ENCODE data around the gene ASPSCR1. TPM values are rescaled to one million over a fixed set of nuclear protein-coding genes. Genes with fewer than 3 reads are reported as not detected.

The ASPSCR1 gene
- total and polyA plus RNA-seq, 2 of the 4 experiments (the other 2 are of a cell fraction): 7.2 to 17.2 TPM

DNA sequence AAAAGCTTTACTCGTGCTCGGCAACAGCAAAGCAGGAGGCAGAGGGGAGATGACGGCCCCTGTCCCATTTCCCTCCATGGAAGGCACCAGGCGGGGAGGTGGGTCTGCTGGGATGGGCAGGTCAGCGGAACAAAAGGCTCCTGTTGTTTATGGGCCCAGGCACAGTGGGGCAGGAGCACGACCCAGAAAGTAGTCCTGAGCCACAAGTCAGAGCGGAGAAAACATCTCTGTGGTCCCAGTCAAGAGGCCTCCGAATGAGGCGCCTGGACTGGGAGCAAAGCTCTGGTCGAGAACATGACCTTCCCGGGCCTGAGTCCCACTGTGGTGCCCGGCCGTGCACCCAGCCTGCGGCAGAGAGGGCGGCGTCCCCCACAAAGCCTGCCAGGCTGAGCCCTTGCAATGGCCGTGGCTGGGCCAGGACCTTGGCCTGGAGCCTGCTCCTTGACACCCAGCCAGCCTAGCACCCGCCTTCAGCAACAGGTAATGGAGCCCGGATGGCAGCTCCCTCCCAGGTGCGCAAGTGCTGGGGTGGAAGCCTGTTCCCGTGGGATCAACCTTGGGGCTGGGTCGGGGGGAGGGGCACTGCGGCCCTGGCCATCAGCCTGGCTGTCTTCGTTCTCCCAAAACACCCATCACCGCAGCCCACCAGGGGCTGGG lies 70.6 kb downstream of the ASPSCR1 start:
- no peak overlapping the region for H2AK9ac ChIP-seq (replicated peaks; ENCODE audit: low read depth, low read length, poor library complexity)
- ATAC-seq (ENCODE audit: low read depth): no peak
- no peak overlapping the region for H3K9ac ChIP-seq (ENCODE audit: low read depth, low read length)
- CTCF ChIA-PET: no interaction called here
- no peak overlapping the region for H3K23ac ChIP-seq (ENCODE audit: low read depth, low read length)
- POLR2A ChIA-PET (ENCODE audit: unreplicated experiment): interaction anchor here (0.5 kb wide), 1 partner anchor 88 kb away, joined by 5 read pairs; no protein-coding TSS in a partner anchor
- no peak overlapping the region for H4K91ac ChIP-seq (ENCODE audit: insufficient read depth, low read depth, low read length)
- no peak overlapping the region for H2AFZ ChIP-seq (replicated peaks; ENCODE audit: low read length, poor library complexity)
- no peak overlapping the region for H3K18ac ChIP-seq (ENCODE audit: low read depth, low read length)
- dilution Hi-C loops (cut with HindIII; ENCODE audit: low sequenced_read_pairs, unreplicated experiment): no loop called here
- peaks cover 30% of the 10 kb centered on the region for H3K36me3 ChIP-seq (ENCODE audit: control insufficient read depth, insufficient read depth, low read length)
- H2BK120ac ChIP-seq (ENCODE audit: low read depth, low read length): no peak overlapping the region
- no peak overlapping the region for H4K8ac ChIP-seq (ENCODE audit: low read depth in 2 of 2, low read length in 2 of 2)
- in situ Hi-C loops (cut with MboI; ENCODE audit: low sequenced_read_pairs): no loop called here
- no peak overlapping the region for H2AK5ac ChIP-seq (ENCODE audit: low read depth, low read length)
- no peaks in the 10 kb centered on the region for H3K27me3 ChIP-seq (ENCODE audit: control insufficient read depth, insufficient read depth, low read length)
- H3K56ac ChIP-seq (ENCODE audit: extremely low read depth, insufficient read depth, low read length): no peak overlapping the region
- peaks cover 10 to 26% of the 10 kb centered on the region in 2 experiments for H3K79me1 ChIP-seq (ENCODE audit: low read depth in 1 of 2, low read length in 2 of 2)
- no peak overlapping the region for H3K27ac ChIP-seq (ENCODE audit: insufficient read depth, low read length)
- H3K4me2 ChIP-seq (ENCODE audit: low read depth, low read length): no peak overlapping the region
- no peak overlapping the region for H2BK5ac ChIP-seq (ENCODE audit: low read depth, low read length, poor library complexity, severe bottlenecking)
- TF ChIP-seq CHD1 (IDR thresholded peaks at IDR 0.05; ENCODE audit: low read depth, low read length) (no peak), MAZ (IDR thresholded peaks at IDR 0.05; ENCODE audit: borderline replicate concordance, low read depth, low read length) (no peak), POLR2A (IDR thresholded peaks at IDR 0.05; ENCODE audit: low read depth, low read length) (no peak), BHLHE40 (IDR thresholded peaks at IDR 0.05; ENCODE audit: low read depth, low read length) (no peak), NFE2L2 (IDR thresholded peaks at IDR 0.05; ENCODE audit: low read depth, low read length) (no peak), CEBPB (IDR thresholded peaks at IDR 0.05; ENCODE audit: low read depth, low read length) (no peak), MXI1 (IDR thresholded peaks at IDR 0.05; ENCODE audit: borderline replicate concordance, low read depth, low read length) (no peak), RFX5 (IDR thresholded peaks at IDR 0.05; ENCODE audit: low read depth, low read length) (no peak), MAFK (IDR thresholded peaks at IDR 0.05; ENCODE audit: low read depth, low read length) (no peak), FOS (IDR thresholded peaks at IDR 0.05; ENCODE audit: low read depth, low read length) (no peak), RAD21 (IDR thresholded peaks at IDR 0.05; ENCODE audit: low read length) (no peak)
- TF ChIP-seq, protein P1, sequence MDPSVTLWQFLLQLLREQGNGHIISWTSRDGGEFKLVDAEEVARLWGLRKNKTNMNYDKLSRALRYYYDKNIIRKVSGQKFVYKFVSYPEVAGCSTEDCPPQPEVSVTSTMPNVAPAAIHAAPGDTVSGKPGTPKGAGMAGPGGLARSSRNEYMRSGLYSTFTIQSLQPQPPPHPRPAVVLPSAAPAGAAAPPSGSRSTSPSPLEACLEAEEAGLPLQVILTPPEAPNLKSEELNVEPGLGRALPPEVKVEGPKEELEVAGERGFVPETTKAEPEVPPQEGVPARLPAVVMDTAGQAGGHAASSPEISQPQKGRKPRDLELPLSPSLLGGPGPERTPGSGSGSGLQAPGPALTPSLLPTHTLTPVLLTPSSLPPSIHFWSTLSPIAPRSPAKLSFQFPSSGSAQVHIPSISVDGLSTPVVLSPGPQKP (IDR thresholded peaks at IDR 0.05; ENCODE audit: borderline replicate concordance, low read depth, low read length): no peak
- TF ChIP-seq, protein P2, sequence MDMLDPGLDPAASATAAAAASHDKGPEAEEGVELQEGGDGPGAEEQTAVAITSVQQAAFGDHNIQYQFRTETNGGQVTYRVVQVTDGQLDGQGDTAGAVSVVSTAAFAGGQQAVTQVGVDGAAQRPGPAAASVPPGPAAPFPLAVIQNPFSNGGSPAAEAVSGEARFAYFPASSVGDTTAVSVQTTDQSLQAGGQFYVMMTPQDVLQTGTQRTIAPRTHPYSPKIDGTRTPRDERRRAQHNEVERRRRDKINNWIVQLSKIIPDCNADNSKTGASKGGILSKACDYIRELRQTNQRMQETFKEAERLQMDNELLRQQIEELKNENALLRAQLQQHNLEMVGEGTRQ (IDR thresholded peaks at IDR 0.05; ENCODE audit: low read depth, low read length): no peak
- TF ChIP-seq, protein P3, sequence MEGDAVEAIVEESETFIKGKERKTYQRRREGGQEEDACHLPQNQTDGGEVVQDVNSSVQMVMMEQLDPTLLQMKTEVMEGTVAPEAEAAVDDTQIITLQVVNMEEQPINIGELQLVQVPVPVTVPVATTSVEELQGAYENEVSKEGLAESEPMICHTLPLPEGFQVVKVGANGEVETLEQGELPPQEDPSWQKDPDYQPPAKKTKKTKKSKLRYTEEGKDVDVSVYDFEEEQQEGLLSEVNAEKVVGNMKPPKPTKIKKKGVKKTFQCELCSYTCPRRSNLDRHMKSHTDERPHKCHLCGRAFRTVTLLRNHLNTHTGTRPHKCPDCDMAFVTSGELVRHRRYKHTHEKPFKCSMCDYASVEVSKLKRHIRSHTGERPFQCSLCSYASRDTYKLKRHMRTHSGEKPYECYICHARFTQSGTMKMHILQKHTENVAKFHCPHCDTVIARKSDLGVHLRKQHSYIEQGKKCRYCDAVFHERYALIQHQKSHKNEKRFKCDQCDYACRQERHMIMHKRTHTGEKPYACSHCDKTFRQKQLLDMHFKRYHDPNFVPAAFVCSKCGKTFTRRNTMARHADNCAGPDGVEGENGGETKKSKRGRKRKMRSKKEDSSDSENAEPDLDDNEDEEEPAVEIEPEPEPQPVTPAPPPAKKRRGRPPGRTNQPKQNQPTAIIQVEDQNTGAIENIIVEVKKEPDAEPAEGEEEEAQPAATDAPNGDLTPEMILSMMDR (conservative IDR thresholded peaks at IDR 0.05; ENCODE audit: low read depth, low read length): no peak
- H4K20me1 ChIP-seq (ENCODE audit: insufficient read depth, low read length): peaks cover 4% of the 10 kb centered on the region
- no TSS peak for BruUV-seq (replicated peaks)
- H2BK15ac ChIP-seq (ENCODE audit: low read depth, low read length): no peak overlapping the region
- H3K4me3 ChIP-seq (ENCODE audit: insufficient read depth, low read depth, low read length): no peak overlapping the region
- intact Hi-C loops (cut with micrococcal nuclease): no loop called here
- 97% methylated on average over 12 of the region's 25 CpGs; no CpG with 5 or more reads in 1 of the 2 experiments for WGBS, 2 experiments (ENCODE audit: extremely low coverage in 2 of 2, insufficient read length in 1 of 2)
- H3K4me1 ChIP-seq (ENCODE audit: control insufficient read depth, insufficient read depth, low read length): peaks cover 14% of the 10 kb centered on the region
- no peak overlapping the region for H3K4ac ChIP-seq (ENCODE audit: low read depth, low read length)
- H2BK20ac ChIP-seq (ENCODE audit: low read depth, low read length): no peak overlapping the region
- no peak for DNase-seq
- no peaks in the 10 kb centered on the region for H3K9me3 ChIP-seq (ENCODE audit: control insufficient read depth, insufficient read depth, low read length)
- peaks cover 7% of the 10 kb centered on the region for H3K9me1 ChIP-seq (ENCODE audit: insufficient read depth, low read length)
- H4K5ac ChIP-seq (ENCODE audit: low read depth, low read length): no peak overlapping the region
- no peak overlapping the region for H3K14ac ChIP-seq (replicated peaks; ENCODE audit: low read depth, low read length)
